Hypothalamus (tissue), 51 donors: Measurements from ENCODE around the gene TMTC2.
"Not testable (repeated sequence)": the region's sequence is repeated elsewhere in the genome, so short reads cannot be mapped to it uniquely, and the experiment has no call there.

Experiments used
- DNase-seq, 51 donors: peaks; one replicate each; lab custom pipeline; 2025; lab: John Stamatoyannopoulos, UW

The TMTC2 gene

DNA sequence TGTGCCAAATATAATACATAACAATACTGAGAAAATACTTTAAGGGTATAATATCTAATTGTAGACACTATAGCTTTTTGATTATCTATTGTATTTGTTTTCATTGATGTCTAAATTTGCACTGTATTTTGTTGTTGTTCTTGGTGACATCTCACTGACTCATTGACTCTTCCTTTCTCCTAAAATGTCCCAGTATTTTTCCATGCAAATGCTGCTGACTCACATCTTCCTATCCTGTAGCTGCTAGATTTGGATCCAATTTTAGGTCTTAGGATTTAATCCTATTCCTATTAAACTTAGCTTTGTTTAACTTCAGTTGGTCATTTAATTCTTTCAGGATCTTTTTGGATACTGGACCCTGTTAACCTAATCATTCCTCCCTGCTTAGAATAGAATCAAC lies 148.5 kb downstream of the TMTC2 start:
- no peak for DNase-seq

DNA sequence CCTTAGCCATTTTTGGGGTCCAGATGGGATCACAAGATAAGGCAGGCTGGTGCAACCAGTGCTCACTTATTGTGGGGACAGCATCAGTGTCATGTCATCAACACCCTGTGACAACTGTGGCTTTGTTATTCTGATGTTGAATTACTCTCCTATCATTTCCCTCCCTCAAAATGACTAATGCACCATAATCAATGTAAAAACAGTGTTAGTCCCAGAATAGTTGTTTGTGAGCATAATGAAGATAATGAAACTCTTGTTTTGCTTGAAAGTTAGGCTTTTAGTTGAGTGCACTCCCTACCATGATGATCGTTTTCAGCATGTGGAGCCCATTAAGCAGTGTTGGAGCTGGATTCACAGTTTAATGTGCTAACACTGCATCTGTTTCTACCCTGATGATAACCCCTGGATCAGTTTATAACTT lies 151.4 kb downstream of the TMTC2 start:
- peak in 19 of 51 donors; percentile 8 to 86 (median 35) for DNase-seq

DNA sequence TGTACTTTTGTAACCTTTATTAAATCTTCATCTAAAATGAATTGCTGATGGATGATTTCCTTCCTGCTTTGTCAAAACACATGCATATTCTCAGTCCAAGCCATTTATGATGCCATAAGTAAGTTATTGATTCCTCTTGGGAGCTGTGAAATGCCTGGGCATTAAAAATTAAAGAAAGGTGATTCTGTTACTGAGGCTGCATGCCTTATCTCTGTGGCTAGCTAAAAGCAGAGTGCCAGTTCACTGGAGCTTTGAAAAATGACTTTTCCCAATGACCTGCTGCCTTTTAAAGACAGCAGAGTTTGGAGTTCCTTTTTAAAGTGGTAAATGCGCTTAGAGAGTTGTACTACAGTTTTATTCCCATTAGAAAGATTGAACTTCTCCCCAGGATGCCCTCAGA lies 152.1 kb downstream of the TMTC2 start:
- no peak for DNase-seq

DNA sequence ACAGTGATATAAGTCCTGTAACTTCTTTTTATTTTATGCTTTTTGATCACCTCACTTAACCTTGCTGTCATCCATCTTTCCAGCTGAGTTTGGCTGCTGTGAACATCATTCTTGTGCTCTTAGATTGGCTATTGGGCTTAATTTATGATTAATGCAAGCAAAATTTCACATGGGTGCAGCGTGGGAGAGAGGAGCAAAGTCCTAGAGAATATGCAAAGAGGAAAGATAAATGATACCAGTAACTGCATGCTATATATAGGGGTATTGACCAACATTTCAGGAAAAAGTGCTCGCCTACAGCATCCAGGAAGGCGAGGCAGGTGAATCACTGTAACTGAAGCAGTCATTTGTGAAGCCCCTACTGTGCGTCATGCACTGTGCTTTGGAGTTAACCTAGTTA lies 153.1 kb downstream of the TMTC2 start:
- no peak for DNase-seq

DNA sequence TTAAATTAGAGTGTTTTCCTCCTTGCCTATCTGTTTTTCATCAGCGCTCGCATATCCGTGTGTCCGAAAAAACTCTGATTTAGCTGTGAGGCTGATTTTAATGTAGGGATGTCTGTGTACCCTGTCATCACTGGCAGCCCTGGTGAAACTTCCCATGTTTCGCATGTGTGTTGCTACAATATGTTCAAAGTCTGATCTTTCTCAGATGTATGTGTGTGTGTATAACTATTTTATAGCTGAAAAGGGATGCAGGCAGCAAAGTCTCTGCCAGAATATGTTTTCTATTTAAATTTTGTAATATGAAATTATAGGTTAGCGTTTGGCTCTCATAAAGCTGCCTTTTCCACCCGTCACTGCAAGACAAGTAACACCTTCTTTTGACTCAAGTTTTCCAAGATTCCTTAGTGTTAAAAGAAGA lies 154.8 kb downstream of the TMTC2 start:
- no peak for DNase-seq

DNA sequence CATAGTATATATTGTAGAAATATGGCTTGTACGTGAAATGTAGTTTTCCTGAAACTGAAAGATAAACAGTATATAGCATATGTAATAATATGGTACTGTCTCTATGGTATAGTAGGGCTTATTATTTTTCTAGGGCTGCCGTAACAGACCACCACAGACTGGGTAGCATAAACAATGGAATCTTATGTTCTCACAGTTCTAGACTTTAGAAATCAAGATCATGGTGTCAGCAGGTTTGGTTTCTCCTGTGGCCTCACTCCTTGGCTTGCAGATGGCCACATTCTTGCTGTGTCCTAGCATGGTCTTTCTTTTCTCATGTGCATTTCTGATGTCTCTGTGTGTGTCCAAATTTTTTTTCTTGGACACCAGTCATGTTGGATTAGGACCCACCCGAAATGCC lies 155.8 kb downstream of the TMTC2 start:
- no peak for DNase-seq

DNA sequence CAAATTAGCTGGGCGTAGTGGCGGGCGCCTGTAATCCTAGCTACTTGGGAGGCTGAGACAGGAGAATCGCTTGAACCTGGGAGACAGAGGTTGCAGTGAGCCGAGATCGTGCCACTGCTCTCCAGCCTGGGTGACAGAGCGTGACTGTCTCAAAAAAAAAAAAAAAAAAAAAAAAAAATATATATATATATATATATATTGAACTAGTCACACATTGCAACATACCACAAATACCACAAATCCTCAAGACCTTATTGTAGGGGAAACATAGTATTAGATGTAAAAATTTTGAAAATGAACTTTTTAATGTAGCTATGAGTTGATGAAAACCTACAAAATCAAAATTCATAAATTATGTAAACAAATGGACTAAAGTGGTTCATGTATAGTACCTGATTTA lies 158.4 kb downstream of the TMTC2 start:
- not testable (repeated sequence) for DNase-seq

DNA sequence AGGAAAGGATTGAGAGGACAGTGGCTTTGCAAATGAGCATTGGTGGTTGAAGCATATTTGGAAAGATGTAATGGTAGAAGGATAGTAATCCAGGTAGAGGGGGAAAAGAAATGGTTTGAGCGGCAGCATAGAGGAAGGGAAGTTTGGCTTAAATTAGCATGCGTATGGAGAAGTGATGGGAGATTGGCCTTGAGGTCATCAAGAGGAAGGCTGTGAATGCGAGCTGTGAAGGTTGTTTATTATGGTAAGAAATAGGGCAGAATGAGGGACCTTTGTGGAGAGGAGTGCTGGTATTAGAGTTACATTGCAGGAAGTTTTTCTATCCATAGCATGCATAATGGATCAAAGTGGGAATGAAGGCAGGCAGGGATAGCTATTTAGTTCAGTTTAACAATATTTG lies 162.1 kb downstream of the TMTC2 start:
- DNase-seq = no peak

DNA sequence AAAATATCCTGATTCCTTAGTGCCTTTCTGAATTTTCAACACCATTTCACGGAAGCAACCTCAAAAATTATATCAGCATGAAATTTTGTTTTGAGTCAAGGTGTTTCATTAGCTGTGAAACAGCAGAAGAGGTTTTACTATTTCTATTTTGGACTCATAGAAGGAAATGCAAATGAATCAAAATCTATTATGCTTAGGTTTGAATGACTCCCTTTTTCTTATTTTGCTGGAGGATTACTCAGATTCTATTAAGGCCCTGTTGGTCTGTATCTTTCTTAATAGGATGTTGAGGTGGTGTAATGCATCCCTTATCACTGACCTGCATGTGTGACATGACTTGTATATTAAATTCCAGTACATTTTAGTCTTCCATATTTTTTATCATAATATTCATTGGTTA lies 165.8 kb downstream of the TMTC2 start:
- no peak for DNase-seq

DNA sequence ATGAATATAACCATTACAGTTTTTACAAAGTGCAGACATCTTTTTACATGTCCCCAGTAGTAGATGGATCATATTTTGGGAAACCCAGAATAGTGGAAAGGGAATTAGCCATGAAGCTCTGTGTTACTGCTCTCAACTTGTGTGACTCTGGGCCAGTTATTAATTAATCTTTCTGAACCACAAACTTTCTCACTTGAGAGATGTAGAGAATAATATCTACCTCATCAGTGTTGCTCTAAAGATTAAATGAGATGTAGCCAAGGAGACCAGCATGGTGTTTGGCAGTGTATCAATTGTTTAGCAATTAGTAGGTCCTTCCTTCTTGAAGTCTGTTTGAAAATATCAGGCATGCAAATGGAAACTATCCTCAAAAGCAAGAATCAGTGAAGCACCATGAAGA lies 169.2 kb downstream of the TMTC2 start:
- no peak for DNase-seq

DNA sequence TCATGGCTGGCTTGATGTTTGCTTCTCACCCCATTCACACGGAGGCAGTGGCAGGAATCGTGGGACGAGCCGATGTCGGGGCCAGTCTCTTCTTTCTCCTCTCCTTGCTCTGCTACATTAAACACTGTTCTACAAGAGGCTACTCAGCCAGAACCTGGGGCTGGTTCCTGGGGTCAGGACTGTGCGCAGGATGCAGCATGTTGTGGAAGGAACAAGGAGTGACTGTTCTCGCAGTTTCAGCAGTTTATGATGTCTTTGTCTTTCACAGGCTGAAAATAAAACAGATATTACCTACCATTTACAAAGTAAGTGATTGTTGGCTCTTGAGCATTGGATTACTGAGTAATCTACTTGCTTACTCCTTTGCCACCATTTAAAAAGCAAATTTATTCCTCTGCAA lies 170.6 kb downstream of the TMTC2 start:
- DNase-seq = peak in 1 of 51 donors; percentile 7

DNA sequence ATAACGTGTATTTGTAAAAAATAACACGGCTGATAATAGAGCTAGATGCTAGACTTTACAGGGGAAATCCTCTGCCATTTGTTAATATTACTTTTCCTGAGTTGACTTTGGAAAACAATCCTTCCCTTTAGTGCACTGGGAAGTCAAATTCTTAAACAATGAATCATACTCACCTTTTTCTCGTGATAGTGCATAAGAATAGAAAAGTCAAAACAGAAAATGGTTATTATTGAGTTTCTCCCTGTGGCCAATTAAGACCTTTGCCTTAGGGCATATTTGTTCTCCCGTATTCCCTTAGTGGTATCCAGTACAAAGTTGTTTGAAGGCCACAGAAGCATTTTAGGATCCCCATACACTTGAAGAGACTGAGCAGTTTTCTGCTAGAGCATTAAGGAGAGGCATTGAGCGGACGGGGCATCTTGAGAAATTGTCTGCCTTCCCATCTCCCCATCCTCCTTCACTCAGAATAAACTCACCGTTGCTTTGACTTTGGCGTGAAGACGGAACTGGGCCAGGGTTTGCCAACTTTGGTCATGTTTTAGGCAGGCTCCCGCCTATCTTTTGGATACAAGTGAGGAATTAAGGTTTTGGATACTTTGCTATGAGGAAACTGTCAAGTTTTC lies 171.3 kb downstream of the TMTC2 start:
- DNase-seq = no peak

DNA sequence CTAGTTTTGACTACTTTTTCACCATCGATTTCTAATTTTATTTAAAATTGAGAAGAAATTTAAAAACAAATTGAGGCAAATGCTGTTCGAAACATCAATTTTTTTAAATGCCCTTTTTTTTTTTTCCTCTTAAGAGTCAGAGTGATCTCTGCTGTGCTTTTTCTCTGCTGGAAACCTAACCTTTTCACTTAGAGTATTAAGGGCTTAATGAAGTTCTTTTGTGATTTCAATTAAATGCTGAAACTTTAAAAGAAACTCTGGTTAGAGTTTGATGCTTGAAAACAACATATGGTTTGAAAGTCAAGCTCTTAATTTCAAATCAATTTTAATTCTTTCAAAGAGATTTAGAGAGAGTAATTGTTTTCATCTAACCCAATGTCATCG lies 171.8 kb downstream of the TMTC2 start:
- no peak for DNase-seq

DNA sequence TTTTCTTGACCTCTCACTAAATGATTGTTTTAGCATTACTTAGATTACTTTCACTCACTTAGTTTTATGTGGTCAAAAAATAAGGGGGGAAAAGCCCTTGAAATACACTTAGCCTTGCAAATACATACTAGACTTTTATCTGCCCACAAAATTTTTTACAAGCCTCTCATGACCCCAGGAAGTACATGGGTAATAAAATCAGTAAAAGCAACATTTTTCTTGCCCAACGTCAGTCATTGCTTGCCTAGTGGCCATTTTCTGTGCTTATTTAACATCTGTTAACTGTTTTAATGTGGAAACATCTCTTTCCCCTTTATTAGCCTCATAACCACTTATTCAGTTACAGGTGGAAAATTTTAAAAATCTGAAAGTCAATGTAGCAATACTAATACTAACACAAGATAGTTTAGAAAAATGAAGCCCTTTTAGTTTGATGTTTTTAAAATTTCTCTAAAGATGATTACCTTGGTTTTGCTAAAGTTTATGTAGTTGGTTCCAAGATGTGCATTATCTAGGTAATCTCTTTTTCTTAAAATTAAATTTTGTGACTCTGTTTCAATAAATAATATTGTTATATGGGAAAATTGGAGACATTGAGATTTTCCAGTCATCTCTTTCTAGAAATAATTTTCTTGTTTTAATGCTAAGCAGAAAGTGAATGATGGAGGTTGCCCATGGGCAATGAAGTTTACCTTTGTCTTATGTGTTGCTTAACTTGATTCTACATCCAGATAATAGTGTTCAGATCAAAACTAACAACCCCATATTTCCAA lies 175.5 kb downstream of the TMTC2 start:
- no peak for DNase-seq

DNA sequence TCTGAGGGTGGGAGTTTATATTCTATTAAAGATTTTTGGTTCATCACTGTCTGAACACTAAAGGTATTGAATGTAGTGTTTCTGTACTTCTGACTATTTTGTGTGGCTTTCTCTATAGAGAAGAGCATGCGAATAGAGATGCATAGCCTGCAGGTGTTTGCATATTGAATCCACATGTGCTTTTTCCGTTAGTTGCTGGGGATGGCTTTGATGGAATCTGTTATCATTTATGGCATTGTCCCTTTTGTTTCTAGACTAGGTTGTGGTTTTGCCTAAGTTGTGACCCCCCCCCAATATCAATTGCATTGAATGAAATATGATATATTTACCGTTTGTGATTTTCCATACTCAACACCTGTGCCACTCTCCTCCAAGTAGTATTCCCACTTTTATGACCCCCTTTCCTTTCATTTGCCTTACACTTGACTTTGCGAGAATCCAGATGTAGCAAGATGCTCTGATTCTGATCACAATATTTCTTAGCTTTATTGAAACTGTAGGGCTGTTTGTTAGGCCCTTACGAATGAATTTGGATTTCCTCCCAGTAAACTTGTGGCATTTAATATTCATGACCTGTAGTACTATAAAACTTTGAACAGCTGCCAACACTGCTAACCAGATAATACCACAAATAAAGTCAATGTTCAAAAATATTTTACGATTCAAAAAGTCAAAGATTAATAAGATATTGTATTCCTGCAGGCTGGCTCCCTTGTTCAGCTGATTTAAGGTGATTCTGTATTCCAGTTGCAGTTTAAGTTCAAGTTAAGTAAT lies 176.4 kb downstream of the TMTC2 start:
- DNase-seq = no peak

DNA sequence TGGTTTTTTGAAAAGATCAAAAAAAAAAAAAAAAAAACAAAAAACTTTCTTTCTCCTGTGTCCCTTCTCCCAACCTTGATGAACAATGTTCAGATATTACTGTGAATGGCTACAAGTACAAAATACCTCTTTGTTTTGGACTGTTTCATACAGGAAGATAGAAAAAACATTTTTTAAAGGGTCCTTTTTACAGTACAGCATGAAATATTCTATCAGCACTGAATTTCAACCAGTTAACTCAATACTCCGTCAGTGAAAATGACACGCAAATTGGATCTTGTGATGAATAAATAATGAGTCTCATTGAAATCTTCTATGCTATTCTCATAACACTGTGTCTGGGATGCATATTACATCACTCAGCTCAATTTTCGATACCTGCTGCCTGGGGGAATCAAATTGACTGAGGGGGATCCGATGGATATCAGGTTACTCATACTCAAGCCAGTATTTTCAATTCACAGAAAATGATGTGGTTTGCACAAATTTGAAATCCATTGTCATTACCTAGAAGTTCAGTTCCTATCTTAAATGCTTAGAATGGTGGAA lies 179.6 kb downstream of the TMTC2 start:
- DNase-seq = no peak

DNA sequence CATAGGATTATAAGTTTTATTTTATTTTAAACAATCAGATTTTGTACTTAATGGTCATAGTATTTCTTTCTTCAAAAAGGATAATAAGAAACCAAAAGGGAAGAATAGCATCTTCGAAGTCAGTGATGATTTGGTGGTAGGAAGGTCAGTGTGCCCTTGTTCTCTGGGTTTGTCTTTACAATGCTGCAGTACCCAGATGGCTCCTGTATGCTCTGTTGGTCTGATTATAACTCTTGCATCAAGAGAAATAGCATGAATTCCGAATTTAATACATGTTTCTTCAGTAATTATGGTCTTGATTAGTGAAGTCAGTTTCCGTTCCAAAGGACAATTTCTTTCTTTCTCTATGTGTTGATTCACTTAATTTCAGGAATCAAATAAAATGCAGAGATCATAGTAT lies 180.2 kb downstream of the TMTC2 start:
- no peak for DNase-seq

DNA sequence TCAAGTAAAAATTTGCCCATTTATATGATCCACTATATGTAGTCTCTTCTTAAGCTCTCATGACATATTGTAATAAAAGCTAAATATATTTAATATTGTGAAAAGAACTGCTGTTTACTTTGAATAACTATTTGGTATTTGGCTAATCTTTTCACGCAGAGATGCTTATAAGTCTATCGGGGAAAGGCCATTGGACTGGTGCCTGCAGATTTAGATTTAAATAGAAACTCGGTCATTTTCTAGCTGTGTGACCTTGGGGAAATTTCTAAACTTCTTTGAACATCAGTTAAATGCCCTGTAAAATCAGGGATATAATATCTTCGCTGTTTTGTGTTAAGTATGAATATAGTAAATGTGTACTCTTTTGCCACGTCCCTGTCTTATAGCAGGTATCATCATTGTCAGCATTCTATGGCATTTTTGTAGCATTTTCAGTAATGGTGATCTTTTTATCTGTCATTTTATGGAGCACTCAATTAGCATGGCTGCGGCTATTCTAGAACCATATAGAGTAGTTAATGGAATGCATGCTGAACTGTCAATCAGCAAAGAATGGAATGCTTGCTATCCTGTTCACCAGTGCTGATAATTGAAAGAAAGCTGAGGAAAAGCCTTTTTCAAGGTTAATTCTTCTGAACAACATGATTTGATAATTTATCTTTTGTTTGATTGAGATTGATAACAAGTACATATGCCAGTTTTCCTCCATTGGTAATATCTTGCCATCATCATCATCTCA lies 181.2 kb downstream of the TMTC2 start:
- peak in 1 of 51 donors; percentile 35 for DNase-seq

DNA sequence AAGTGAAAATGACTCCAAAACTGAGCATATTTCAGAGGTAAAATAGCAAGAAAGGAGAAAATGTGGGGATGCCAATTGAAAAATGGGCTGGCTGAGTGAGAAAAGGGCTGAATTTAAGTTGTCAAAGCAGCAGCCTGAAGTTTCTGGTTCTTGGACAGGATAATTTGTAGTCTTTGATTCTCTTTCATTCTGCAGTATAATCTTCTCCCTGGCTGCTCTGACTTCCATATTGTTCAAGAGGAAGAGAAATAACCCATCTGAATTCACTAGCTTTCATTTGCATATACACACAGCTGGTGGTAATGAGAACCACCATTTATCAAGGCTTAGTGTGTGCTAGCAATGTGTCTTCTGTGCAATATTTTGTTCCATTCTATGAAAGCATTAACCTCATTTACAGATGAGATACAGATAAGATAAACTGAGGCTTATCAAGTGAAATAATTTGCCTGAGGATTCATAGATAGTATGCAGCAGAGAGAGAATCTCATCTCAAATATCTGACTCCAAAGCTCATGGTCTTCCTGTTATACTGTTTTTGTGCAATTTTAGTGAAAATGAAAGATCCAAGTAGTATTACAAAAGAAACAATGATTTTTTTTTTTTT lies 184.2 kb downstream of the TMTC2 start:
- DNase-seq = peak in 2 of 51 donors; percentile 27 to 29

DNA sequence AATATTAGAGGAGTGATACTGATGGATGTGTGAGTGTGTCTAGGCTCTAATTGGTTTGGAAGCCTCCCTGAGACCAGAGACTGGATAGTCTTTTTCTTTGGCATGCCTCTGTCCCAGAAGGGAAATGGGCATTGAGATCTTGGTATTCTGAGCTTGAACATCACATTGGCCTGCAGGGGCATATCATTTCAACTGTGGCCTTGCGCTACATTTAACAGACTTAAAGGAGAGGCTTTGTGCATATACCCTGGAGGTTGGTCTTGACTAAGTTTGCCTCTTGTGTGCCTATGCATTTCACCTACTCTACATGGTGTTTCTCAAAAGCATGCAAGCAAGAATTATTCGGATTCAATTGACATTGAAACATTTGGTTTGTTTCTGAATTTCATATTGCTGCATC lies 185.4 kb downstream of the TMTC2 start:
- DNase-seq = no peak
